Activated naive CD8-positive, alpha-beta T cell treated with anti-CD3 and anti-CD28 coated beads, Interleukin-2, amount 50 U/mL, for 24 hours (primary cell): ENCODE measurements around the gene PROSER1.
A peak's percentile ranks its signal among the peaks of the same experiment; 100 is the strongest.
"Not testable (repeated sequence)": the region's sequence is repeated elsewhere in the genome, so short reads cannot be mapped to it uniquely, and the experiment has no call there.

Source experiments
- ATAC-seq: fragments of 150-1000 bp; cut with Tn5 transposase; one replicate; pipeline ENCODE4 v1.10.0; 2021
- DNase-seq: peaks from one replicate; pipeline ENCODE4 v3.0.0; 2021
- H3K27ac Mint-ChIP-seq: one replicate; pipeline ENCODE4 v1.8.0; 2021; ENCODE audit warnings: mild to moderate bottlenecking, mixed read lengths
- H3K27me3 Mint-ChIP-seq: one replicate; pipeline ENCODE4 v1.8.0; 2021; ENCODE audit warnings: mixed read lengths
- H3K36me3 Mint-ChIP-seq: one replicate; pipeline ENCODE4 v1.8.0; 2021; ENCODE audit warnings: low read depth, mixed read lengths
- H3K4me1 Mint-ChIP-seq: one replicate; pipeline ENCODE4 v1.8.0; 2021; ENCODE audit warnings: mixed read lengths
- H3K4me3 Mint-ChIP-seq: one replicate; pipeline ENCODE4 v1.8.0; 2021; ENCODE audit warnings: mild to moderate bottlenecking, moderate library complexity, mixed read lengths
- H3K9me3 Mint-ChIP-seq: one replicate; pipeline ENCODE4 v1.8.0; 2021; ENCODE audit warnings: mixed read lengths

Gene PROSER1

DNA sequence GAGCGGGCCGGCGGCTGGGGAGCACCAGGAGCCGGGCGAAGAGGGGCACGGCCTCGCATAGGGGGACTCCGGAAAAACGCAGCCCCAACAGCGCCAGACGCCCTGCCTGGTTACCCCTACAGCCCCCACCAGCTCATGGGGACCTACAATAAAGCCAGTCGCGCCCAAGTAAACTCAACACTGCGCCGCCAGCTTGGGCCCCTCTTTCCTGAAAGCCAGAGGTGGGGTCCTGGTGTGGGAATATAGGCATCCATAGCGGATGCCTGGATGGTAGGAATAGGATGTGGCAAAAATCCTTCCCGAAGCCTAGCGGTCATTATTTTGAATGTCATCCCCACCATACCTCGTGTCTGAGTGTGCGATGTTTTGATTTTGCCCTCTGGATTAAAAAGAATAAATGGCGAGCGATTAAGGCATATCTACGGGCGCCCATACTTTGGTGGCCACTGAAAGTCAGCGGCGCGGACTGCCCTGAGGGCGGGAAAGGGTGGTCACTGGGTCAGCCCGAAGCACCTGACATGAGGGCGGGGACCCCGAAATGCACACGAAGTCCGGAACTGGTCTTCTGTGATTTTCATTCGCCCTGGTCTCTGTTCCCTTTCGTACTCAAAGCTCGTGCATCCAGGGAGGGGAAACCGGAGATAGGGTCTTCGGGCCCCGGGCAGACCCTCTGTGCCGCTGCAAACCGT, at the start of gene PROSER1, which contains the start of gene NHLRC3:
TSS of gene PROSER1 (minus strand) at position 210 of the 689 bp plus-strand sequence. CDS start 847 bp downstream, outside the sequence.
TSS of gene NHLRC3 (plus strand) at position 577 of the 689 bp plus-strand sequence. CDS start 184 bp downstream, outside the sequence.
- Mint-ChIP-seq H3K27me3 (no peaks in the 10 kb centered on the region), H3K27ac (peak within 1 kb of the TSS; percentile 98), H3K4me1 (peaks cover 53% of the 10 kb centered on the region), H3K36me3 (peaks cover 24% of the 10 kb centered on the region), H3K4me3 (peak within 1 kb of the TSS; percentile 91), H3K9me3 (no peaks in the 10 kb centered on the region)
- ATAC-seq = peak; percentile 84
- DNase-seq = peak; percentile 82

GRCh38 chr13:39086251-39086945, 48.5 kb upstream of the PROSER1 start:
- not testable (repeated sequence) for ATAC-seq, H3K36me3 Mint-ChIP-seq, H3K27ac Mint-ChIP-seq, DNase-seq, H3K4me3 Mint-ChIP-seq, H3K4me1 Mint-ChIP-seq
- Mint-ChIP-seq H3K9me3 (peaks cover 17% of the 10 kb centered on the region), H3K27me3 (peaks cover 31% of the 10 kb centered on the region)

GRCh38 chr13:39073983-39074382, 36.1 kb upstream of the PROSER1 start:
- no peak for ATAC-seq
- H3K27me3 Mint-ChIP-seq = peaks cover 41% of the 10 kb centered on the region

GRCh38 chr13:39072842-39073241, 35.0 kb upstream of the PROSER1 start:
- peaks cover 2% of the 10 kb centered on the region for H3K36me3 Mint-ChIP-seq
- no peak overlapping the region for H3K4me3 Mint-ChIP-seq
- H3K27me3 Mint-ChIP-seq = peaks cover 38% of the 10 kb centered on the region
- DNase-seq (no peak), ATAC-seq (no peak)
- H3K27ac Mint-ChIP-seq = no peak overlapping the region
- peaks cover 5% of the 10 kb centered on the region for H3K9me3 Mint-ChIP-seq
- no peaks in the 10 kb centered on the region for H3K4me1 Mint-ChIP-seq

More at GRCh38 chr13:39073983-39074382, 36.1 kb upstream of the PROSER1 start:
- no peak for DNase-seq
- no peak overlapping the region for H3K27ac Mint-ChIP-seq
- no peaks in the 10 kb centered on the region for H3K4me1 Mint-ChIP-seq
- peaks cover 5% of the 10 kb centered on the region for H3K9me3 Mint-ChIP-seq
- no peak overlapping the region for H3K4me3 Mint-ChIP-seq
- no peaks in the 10 kb centered on the region for H3K36me3 Mint-ChIP-seq

GRCh38 chr13:39062004-39062403, 24.1 kb upstream of the PROSER1 start:
- Mint-ChIP-seq H3K36me3 (peaks cover 15% of the 10 kb centered on the region), H3K27ac (no peak overlapping the region), H3K4me1 (peaks cover 24% of the 10 kb centered on the region)

DNA sequence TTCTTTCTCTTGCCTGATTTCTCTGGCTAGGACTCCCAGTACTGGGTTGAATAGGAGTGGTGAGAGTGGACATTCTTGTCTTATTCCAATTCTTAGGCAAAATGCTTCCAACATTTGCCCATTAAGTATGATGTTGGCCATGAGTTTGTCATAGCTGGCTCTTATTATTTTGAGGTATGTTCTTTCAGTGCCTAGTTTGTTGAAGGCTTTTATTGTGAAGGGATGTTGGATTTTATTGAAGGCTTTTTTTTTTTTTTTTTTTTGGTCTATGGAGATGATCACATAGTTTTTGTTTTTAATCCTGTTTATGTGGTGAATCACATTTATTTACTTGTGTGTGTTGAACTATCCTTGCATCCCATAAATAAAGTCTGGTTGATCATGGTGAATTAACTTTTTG, 20.2 kb upstream of the PROSER1 start:
- ATAC-seq = no peak
- H3K4me1 Mint-ChIP-seq = peaks cover 29% of the 10 kb centered on the region
- peaks cover 19% of the 10 kb centered on the region for H3K36me3 Mint-ChIP-seq
- DNase-seq = no peak
- no peak overlapping the region for H3K4me3 Mint-ChIP-seq
- H3K9me3 Mint-ChIP-seq = peaks cover 7% of the 10 kb centered on the region
- no peak overlapping the region for H3K27ac Mint-ChIP-seq
- H3K27me3 Mint-ChIP-seq = no peaks in the 10 kb centered on the region

More at GRCh38 chr13:39062004-39062403, 24.1 kb upstream of the PROSER1 start:
- Mint-ChIP-seq H3K27me3 (no peaks in the 10 kb centered on the region), H3K9me3 (peaks cover 7% of the 10 kb centered on the region), H3K4me3 (no peak overlapping the region)
- DNase-seq (no peak), ATAC-seq (no peak)

GRCh38 chr13:39056018-39056417, 18.1 kb upstream of the PROSER1 start:
- no peak overlapping the region for H3K27ac Mint-ChIP-seq
- no peak for ATAC-seq
- peaks cover 17% of the 10 kb centered on the region for H3K36me3 Mint-ChIP-seq
- DNase-seq = no peak
- peaks cover 29% of the 10 kb centered on the region for H3K4me1 Mint-ChIP-seq
- H3K4me3 Mint-ChIP-seq = no peak overlapping the region
- no peaks in the 10 kb centered on the region for H3K27me3 Mint-ChIP-seq
- H3K9me3 Mint-ChIP-seq = peaks cover 7% of the 10 kb centered on the region

DNA sequence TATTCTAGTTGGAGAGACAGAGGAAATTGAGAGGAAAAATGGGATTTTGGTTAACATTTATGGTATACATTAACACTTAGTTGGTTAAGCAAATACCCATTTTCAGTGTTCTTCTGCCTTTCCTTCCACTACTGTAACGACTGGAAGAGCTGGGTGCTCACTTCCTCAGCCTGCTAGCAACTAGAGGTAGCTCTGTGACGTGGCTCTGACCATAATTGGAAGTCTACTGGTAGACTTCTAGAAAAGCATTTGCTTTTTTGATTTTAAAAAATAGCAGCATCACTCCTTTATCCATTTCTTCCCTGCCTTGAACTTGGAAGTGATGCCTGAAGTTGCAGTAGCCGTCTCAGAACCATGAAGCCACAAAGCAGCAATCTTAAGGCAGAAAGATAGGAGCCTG, 16.2 kb upstream of the PROSER1 start:
- Mint-ChIP-seq H3K27ac (no peak overlapping the region), H3K9me3 (peaks cover 4% of the 10 kb centered on the region), H3K27me3 (no peaks in the 10 kb centered on the region), H3K4me1 (peaks cover 18% of the 10 kb centered on the region), H3K36me3 (peaks cover 6% of the 10 kb centered on the region), H3K4me3 (no peak overlapping the region)
- ATAC-seq (no peak), DNase-seq (no peak)

- no peak overlapping the region for H3K27ac Mint-ChIP-seq
- H3K4me1 Mint-ChIP-seq = peaks cover 14% of the 10 kb centered on the region
- peaks cover 15% of the 10 kb centered on the region for H3K36me3 Mint-ChIP-seq
- DNase-seq (no peak), ATAC-seq (no peak)
- peaks cover 4% of the 10 kb centered on the region for H3K9me3 Mint-ChIP-seq
- no peak overlapping the region for H3K4me3 Mint-ChIP-seq
- H3K27me3 Mint-ChIP-seq = no peaks in the 10 kb centered on the region
Measured at GRCh38 chr13:39052944-39053343, 15.1 kb upstream of the PROSER1 start.

DNA sequence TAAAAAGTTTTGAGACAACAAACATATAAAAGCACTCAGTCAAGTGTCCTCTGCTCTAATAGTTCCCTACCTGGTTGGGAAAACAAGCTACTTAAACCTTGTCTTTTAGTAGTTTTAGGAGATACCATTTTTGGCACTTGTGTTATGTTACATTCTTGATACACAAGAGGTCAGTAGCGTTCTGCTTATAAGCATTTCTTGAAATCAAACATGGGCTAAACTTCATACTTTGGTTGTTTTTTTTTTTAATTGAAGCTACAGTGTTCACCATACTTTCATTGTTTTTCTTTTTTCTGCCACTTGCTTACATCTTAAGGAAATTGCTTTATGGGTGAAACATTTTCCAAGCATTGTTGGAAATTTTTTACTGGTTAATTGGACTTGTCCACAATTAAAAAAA, 13.3 kb upstream of the PROSER1 start:
- Mint-ChIP-seq H3K27ac (no peak overlapping the region), H3K9me3 (peaks cover 3% of the 10 kb centered on the region), H3K27me3 (no peaks in the 10 kb centered on the region), H3K4me1 (peaks cover 8% of the 10 kb centered on the region), H3K4me3 (no peak overlapping the region), H3K36me3 (peaks cover 17% of the 10 kb centered on the region)
- no peak for ATAC-seq
- DNase-seq = no peak

DNA sequence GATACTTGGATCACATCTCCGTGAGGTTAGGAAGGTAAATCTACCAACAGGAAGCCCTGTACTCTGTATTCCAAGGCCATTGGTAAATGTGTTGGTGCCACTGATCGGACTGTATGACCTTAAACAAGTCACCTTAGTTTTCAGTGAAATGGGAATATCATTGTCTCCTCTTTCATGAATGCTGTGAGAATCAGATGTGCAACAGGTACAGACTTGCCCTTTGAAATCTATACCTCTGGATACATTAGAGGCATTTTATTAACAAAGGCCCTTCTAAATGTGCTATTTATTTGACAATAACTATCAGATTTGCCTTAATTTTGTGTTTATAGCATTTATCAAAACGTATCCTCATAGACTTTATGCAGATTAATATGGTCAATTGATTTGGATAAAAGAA, 11.4 kb upstream of the PROSER1 start:
- peaks cover 22% of the 10 kb centered on the region for H3K36me3 Mint-ChIP-seq
- H3K27me3 Mint-ChIP-seq = no peaks in the 10 kb centered on the region
- no peak overlapping the region for H3K27ac Mint-ChIP-seq

GRCh38 chr13:39048806-39049205, 10.9 kb upstream of the PROSER1 start:
- Mint-ChIP-seq H3K4me3 (no peak overlapping the region), H3K27me3 (no peaks in the 10 kb centered on the region), H3K9me3 (no peaks in the 10 kb centered on the region), H3K27ac (peak overlapping the region; percentile 24), H3K4me1 (peaks cover 11% of the 10 kb centered on the region), H3K36me3 (peaks cover 24% of the 10 kb centered on the region)
- ATAC-seq (no peak), DNase-seq (no peak)

More for the DNA sequence above, 11.4 kb upstream of the PROSER1 start:
- H3K4me3 Mint-ChIP-seq = no peak overlapping the region
- H3K4me1 Mint-ChIP-seq = peaks cover 15% of the 10 kb centered on the region
- no peaks in the 10 kb centered on the region for H3K9me3 Mint-ChIP-seq
- ATAC-seq = no peak
- DNase-seq = no peak

GRCh38 chr13:39047560-39047959, 9.7 kb upstream of the PROSER1 start:
- Mint-ChIP-seq H3K27ac (peak overlapping the region; percentile 7), H3K36me3 (peaks cover 32% of the 10 kb centered on the region), H3K9me3 (no peaks in the 10 kb centered on the region), H3K27me3 (no peaks in the 10 kb centered on the region), H3K4me3 (no peak overlapping the region), H3K4me1 (peaks cover 11% of the 10 kb centered on the region)
- no peak for ATAC-seq
- DNase-seq = no peak

DNA sequence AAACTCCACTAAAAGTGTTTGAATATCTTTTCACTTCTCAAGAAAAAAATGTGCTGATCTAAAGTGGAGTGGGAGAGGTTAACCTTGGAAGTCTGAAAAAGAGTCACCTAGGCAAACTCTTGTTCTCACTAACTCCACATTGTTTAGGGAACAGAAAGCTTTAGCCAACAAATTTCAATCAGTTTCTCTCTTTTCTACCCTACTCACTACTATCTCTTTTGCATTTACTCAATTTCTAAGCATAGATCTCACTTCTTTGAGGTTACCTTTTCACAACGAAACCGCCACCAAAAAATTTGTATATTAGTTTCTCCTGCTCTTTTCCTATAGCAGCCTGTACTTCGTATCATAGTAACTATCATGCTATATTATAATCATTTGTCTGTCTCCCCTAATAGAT, 6.6 kb upstream of the PROSER1 start:
- H3K4me3 Mint-ChIP-seq = no peak overlapping the region
- no peak for ATAC-seq
- H3K36me3 Mint-ChIP-seq = peaks cover 43% of the 10 kb centered on the region
- no peaks in the 10 kb centered on the region for H3K9me3 Mint-ChIP-seq
- peak overlapping the region; percentile 43 for H3K27ac Mint-ChIP-seq
- no peak for DNase-seq
- H3K4me1 Mint-ChIP-seq = peaks cover 34% of the 10 kb centered on the region
- H3K27me3 Mint-ChIP-seq = no peaks in the 10 kb centered on the region

DNA sequence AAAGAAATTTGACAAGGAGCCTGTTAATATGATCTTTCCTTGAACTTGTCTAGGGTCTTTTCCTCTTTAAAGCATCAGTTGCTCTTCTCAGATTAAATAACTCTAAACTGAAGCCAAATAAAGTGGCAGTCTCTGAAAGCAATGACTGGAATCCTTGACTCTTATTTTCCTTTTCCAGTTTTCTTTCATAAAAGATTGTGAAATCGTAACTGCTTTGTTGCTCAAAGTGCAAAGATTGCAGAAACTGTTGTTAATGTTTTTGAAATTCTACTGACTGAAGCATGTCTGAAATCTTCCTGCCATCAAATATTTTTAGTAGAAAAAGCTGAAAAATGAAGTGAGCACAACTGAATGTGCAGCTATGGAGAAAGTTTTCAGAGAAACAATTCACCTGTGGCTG, 2.3 kb upstream of the PROSER1 start:
- DNase-seq (no peak), ATAC-seq (no peak)
- Mint-ChIP-seq H3K27ac (peak overlapping the region; percentile 46), H3K9me3 (no peaks in the 10 kb centered on the region), H3K4me1 (peaks cover 45% of the 10 kb centered on the region), H3K4me3 (peak overlapping the region; percentile 91), H3K36me3 (peaks cover 35% of the 10 kb centered on the region), H3K27me3 (no peaks in the 10 kb centered on the region)
